ENCODE results near the gene GSTP1. TPM values are rescaled to one million over a fixed set of nuclear protein-coding genes. Genes with fewer than 3 reads are reported as not detected.
A peak's percentile ranks its signal among the peaks of the same experiment; 100 is the strongest.

Gene GSTP1
- total and polyA plus RNA-seq, 2 of the 8 experiments (the other 6 are each of a cell fraction or from before 2014, with no cell fraction given): 1,454 to 3,329 TPM

DNA sequence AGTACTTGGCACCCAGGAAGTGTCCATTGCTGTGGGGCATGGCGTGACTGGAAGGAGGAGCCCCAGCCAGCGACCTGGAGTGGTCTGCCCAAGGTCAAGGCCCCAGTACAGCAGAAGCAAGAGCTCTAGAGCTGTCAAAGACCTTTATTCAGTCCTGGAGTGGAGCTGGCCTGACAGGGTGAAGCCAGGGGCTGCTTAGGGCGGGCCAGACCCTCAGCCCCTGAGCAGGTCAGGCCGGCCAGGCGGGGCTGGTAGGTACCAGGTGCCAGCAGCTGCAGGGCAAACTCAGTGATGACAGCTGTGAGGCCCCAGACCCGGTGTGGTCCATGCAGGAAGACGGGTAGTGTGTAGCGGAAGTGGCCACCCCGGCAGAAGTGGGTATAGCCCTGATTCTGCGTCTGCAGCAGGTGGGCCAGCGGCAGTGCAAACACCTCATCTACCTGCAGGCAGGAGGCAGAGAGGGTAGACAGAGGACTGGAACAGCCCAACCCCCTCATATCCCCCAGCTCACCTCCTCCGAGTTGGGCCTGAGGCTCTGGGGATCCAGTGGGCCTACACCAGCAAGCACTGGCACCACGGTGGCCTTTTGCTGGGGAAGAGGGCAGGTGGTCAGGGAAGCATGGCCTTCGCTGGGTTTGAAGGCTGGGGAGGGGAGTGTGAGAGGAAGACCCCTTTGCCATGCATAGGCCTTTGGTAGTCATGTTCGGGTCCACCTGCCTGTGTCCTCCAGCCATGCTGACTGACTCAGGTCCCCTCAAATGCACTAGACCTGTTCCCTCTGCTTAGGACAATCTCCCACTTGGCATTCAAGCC, 44.4 kb downstream of the GSTP1 start (continued):
- no peak for TF ChIP-seq CTCF (IDR thresholded peaks at IDR 0.05; ENCODE audit: control extremely low read depth in 1 of 3, insufficient read depth in 1 of 3, low read depth in 1 of 3, low read length in 3 of 3)
- TF ChIP-seq, protein P1, sequence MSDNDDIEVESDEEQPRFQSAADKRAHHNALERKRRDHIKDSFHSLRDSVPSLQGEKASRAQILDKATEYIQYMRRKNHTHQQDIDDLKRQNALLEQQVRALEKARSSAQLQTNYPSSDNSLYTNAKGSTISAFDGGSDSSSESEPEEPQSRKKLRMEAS (IDR thresholded peaks at IDR 0.05): no peak; the same call in 1 of the 2 replicates
- TF ChIP-seq CBX5 (IDR thresholded peaks at IDR 0.05; ENCODE audit: low read depth, low read length): no peak
- no peak for TF ChIP-seq TBP (IDR thresholded peaks at IDR 0.05; ENCODE audit: low read depth, low read length)
- TF ChIP-seq RFX5 (IDR thresholded peaks at IDR 0.05; ENCODE audit: borderline replicate concordance, low read depth, low read length): no peak
- TF ChIP-seq KDM1A (IDR thresholded peaks at IDR 0.05; ENCODE audit: borderline replicate concordance, low read length): no peak
- no peak for TF ChIP-seq NRF1 (IDR thresholded peaks at IDR 0.05; ENCODE audit: low read depth, low read length)
- TF ChIP-seq CREB1 (IDR thresholded peaks at IDR 0.05): no peak
- TF ChIP-seq TAF1 (IDR thresholded peaks at IDR 0.05; ENCODE audit: low read depth, low read length): 0 out of 2 replicates have a peak, but pooled peaks have one; percentile 0
- peak in 1 of 2 experiments; percentile 72; a peak in 2 of 3 replicates for TF ChIP-seq POLR2A (IDR thresholded peaks at IDR 0.05; ENCODE audit: control extremely low read depth in 1 of 2, low read depth in 2 of 2, low read length in 2 of 2)
